ENCODE measurements around the gene COG4. TPM values are rescaled to one million over a fixed set of nuclear protein-coding genes. Genes with fewer than 3 reads are reported as not detected.

Gene COG4
- total and polyA plus RNA-seq, 2 experiments from 2014 or later, result 28.8 to 38.1 TPM

- TF ChIP-seq, protein P1, sequence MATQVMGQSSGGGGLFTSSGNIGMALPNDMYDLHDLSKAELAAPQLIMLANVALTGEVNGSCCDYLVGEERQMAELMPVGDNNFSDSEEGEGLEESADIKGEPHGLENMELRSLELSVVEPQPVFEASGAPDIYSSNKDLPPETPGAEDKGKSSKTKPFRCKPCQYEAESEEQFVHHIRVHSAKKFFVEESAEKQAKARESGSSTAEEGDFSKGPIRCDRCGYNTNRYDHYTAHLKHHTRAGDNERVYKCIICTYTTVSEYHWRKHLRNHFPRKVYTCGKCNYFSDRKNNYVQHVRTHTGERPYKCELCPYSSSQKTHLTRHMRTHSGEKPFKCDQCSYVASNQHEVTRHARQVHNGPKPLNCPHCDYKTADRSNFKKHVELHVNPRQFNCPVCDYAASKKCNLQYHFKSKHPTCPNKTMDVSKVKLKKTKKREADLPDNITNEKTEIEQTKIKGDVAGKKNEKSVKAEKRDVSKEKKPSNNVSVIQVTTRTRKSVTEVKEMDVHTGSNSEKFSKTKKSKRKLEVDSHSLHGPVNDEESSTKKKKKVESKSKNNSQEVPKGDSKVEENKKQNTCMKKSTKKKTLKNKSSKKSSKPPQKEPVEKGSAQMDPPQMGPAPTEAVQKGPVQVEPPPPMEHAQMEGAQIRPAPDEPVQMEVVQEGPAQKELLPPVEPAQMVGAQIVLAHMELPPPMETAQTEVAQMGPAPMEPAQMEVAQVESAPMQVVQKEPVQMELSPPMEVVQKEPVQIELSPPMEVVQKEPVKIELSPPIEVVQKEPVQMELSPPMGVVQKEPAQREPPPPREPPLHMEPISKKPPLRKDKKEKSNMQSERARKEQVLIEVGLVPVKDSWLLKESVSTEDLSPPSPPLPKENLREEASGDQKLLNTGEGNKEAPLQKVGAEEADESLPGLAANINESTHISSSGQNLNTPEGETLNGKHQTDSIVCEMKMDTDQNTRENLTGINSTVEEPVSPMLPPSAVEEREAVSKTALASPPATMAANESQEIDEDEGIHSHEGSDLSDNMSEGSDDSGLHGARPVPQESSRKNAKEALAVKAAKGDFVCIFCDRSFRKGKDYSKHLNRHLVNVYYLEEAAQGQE (IDR thresholded peaks at IDR 0.05; ENCODE audit: unreplicated experiment), result no peak
- TF ChIP-seq CREB1 (CRISPR knock-in tag; IDR thresholded peaks at IDR 0.05; ENCODE audit: low read depth) (peak; percentile 81), JUNB (IDR thresholded peaks at IDR 0.05; ENCODE audit: unreplicated experiment) (peak; percentile 16), EZH2phosphoT487 (IDR thresholded peaks at IDR 0.05; ENCODE audit: unreplicated experiment) (no peak), ZNF114 (CRISPR knock-in tag; IDR thresholded peaks at IDR 0.05) (peak; percentile 90; the same call in 1 of the 2 replicates)
Measured at GRCh38 chr16:70438969-70439862, 84.1 kb downstream of the COG4 start, which contains the start of gene ST3GAL2 (continued).

DNA sequence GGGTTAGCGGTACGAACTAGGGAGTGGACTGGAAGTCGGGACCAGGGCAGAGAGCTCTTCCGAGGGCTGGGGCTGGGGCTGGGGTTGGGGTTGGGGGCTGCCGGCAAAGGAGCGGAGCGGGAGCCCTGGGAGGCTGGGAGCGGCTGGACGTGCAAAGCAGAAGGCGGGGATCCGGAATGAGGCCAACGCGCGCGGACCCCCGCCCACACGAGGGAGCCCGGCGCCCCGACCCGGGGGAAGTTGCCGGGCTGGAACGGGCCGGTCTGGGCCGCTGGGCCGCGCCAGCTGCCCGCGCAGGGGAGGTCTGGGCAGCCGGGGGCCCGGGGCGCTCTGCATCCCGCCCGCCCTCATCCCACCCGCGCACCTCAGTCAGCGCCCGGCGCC lies 84.8 kb downstream of the COG4 start:
- H3F3A ChIP-seq (replicated peaks; ENCODE audit: low read depth), result peaks cover 23% of the 10 kb centered on the region
- no peak overlapping the region for H3K27ac ChIP-seq (ENCODE audit: low read depth)
- no peaks in the 10 kb centered on the region for H3K9me2 ChIP-seq (ENCODE audit: insufficient read depth)
- no peaks in the 10 kb centered on the region; the same call in 1 of the 2 replicates for H3K36me3 ChIP-seq (ENCODE audit: insufficient read depth)
- peak overlapping the region; percentile 82 for H3K4me3 Mint-ChIP-seq
- peak overlapping the region; percentile 94 for H3K4me3 ChIP-seq
- peaks cover 46% of the 10 kb centered on the region for H3K79me2 ChIP-seq (replicated peaks; ENCODE audit: insufficient read depth)
- H3K27me3 Mint-ChIP-seq (ENCODE audit: insufficient read depth, low read depth, poor library complexity), result peaks cover 15% of the 10 kb centered on the region
- no peak overlapping the region for H2AFZ ChIP-seq
- H3K4me2 ChIP-seq, result peak overlapping the region; percentile 98
- peak; percentile 1; the same call in 2 of the 3 replicates for ATAC-seq
- peaks cover 32% of the 10 kb centered on the region for H3K4me1 ChIP-seq (ENCODE audit: insufficient read depth)
- H3K9me3 Mint-ChIP-seq, result no peaks in the 10 kb centered on the region
- peaks cover 41% of the 10 kb centered on the region for H3K4me1 Mint-ChIP-seq
- no peak overlapping the region for H3K27ac Mint-ChIP-seq
- H3K36me3 Mint-ChIP-seq (ENCODE audit: low read depth), result peaks cover 8% of the 10 kb centered on the region
- peak; percentile 34 for DNase-seq (ENCODE audit: low spot score)
- no peaks in the 10 kb centered on the region for H3K27me3 ChIP-seq (ENCODE audit: insufficient read depth)
- H4K20me1 ChIP-seq (replicated peaks; ENCODE audit: insufficient read depth), result peaks cover 10% of the 10 kb centered on the region; the same call in 1 of the 2 replicates
- no peak for TF ChIP-seq NANOG (IDR thresholded peaks at IDR 0.05; ENCODE audit: borderline replicate concordance)
- TF ChIP-seq, protein P1 (IDR thresholded peaks at IDR 0.05; ENCODE audit: unreplicated experiment), result no peak
- TF ChIP-seq, protein P2, sequence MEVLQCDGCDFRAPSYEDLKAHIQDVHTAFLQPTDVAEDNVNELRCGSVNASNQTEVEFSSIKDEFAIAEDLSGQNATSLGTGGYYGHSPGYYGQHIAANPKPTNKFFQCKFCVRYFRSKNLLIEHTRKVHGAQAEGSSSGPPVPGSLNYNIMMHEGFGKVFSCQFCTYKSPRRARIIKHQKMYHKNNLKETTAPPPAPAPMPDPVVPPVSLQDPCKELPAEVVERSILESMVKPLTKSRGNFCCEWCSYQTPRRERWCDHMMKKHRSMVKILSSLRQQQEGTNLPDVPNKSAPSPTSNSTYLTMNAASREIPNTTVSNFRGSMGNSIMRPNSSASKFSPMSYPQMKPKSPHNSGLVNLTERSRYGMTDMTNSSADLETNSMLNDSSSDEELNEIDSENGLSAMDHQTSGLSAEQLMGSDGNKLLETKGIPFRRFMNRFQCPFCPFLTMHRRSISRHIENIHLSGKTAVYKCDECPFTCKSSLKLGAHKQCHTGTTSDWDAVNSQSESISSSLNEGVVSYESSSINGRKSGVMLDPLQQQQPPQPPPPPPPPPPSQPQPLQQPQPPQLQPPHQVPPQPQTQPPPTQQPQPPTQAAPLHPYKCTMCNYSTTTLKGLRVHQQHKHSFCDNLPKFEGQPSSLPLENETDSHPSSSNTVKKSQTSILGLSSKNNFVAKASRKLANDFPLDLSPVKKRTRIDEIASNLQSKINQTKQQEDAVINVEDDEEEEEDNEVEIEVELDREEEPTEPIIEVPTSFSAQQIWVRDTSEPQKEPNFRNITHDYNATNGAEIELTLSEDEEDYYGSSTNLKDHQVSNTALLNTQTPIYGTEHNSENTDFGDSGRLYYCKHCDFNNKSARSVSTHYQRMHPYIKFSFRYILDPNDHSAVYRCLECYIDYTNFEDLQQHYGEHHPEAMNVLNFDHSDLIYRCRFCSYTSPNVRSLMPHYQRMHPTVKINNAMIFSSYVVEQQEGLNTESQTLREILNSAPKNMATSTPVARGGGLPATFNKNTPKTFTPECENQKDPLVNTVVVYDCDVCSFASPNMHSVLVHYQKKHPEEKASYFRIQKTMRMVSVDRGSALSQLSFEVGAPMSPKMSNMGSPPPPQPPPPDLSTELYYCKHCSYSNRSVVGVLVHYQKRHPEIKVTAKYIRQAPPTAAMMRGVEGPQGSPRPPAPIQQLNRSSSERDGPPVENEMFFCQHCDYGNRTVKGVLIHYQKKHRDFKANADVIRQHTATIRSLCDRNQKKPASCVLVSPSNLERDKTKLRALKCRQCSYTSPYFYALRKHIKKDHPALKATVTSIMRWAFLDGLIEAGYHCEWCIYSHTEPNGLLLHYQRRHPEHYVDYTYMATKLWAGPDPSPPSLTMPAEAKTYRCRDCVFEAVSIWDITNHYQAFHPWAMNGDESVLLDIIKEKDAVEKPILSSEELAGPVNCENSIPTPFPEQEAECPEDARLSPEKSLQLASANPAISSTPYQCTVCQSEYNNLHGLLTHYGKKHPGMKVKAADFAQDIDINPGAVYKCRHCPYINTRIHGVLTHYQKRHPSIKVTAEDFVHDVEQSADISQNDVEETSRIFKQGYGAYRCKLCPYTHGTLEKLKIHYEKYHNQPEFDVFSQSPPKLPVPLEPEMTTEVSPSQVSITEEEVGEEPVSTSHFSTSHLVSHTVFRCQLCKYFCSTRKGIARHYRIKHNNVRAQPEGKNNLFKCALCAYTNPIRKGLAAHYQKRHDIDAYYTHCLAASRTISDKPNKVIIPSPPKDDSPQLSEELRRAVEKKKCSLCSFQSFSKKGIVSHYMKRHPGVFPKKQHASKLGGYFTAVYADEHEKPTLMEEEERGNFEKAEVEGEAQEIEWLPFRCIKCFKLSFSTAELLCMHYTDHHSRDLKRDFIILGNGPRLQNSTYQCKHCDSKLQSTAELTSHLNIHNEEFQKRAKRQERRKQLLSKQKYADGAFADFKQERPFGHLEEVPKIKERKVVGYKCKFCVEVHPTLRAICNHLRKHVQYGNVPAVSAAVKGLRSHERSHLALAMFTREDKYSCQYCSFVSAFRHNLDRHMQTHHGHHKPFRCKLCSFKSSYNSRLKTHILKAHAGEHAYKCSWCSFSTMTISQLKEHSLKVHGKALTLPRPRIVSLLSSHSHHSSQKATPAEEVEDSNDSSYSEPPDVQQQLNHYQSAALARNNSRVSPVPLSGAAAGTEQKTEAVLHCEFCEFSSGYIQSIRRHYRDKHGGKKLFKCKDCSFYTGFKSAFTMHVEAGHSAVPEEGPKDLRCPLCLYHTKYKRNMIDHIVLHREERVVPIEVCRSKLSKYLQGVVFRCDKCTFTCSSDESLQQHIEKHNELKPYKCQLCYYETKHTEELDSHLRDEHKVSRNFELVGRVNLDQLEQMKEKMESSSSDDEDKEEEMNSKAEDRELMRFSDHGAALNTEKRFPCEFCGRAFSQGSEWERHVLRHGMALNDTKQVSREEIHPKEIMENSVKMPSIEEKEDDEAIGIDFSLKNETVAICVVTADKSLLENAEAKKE (CRISPR knock-in tag; IDR thresholded peaks at IDR 0.05), result no peak
- TF ChIP-seq CREB1 (CRISPR knock-in tag; IDR thresholded peaks at IDR 0.05; ENCODE audit: low read depth), result no peak
- no peak for TF ChIP-seq STAT1 (IDR thresholded peaks at IDR 0.05; ENCODE audit: unreplicated experiment)
